ENCODE data around the gene WDSUB1.

Gene WDSUB1

GRCh38 chr2:159286709-159287441 lies 372 bp upstream of the WDSUB1 start:
- peak; percentile 97 for DNase-seq (ENCODE audit: low read depth)
- TF ChIP-seq CTCF (IDR thresholded peaks at IDR 0.05; ENCODE audit: low read depth, low read length) (no peak), MYC (IDR thresholded peaks at IDR 0.05; ENCODE audit: low read depth, low read length) (peak; percentile 63), POLR2A (IDR thresholded peaks at IDR 0.05; ENCODE audit: extremely low read depth, insufficient read length) (peak; percentile 58), MAX (IDR thresholded peaks at IDR 0.05; ENCODE audit: low read depth, low read length) (peak; percentile 53)
- H3K4me3 ChIP-seq (ENCODE audit: low read depth, low read length): peak overlapping the region; percentile 73

- peak overlapping the region; percentile 74 for H3K4me3 ChIP-seq (ENCODE audit: low read depth, low read length)
Measured at GRCh38 chr2:159285433-159285832, 1.1 kb downstream of the WDSUB1 start.

GRCh38 chr2:159283529-159283928 lies 3.0 kb downstream of the WDSUB1 start:
- H3K4me3 ChIP-seq (ENCODE audit: low read depth, low read length): no peak overlapping the region
- DNase-seq (ENCODE audit: low read depth): no peak
- TF ChIP-seq MYC (IDR thresholded peaks at IDR 0.05; ENCODE audit: low read depth, low read length) (no peak), POLR2A (IDR thresholded peaks at IDR 0.05; ENCODE audit: extremely low read depth, insufficient read length) (no peak), MAX (IDR thresholded peaks at IDR 0.05; ENCODE audit: low read depth, low read length) (no peak), CTCF (IDR thresholded peaks at IDR 0.05; ENCODE audit: low read depth, low read length) (no peak)

More at GRCh38 chr2:159285433-159285832, 1.1 kb downstream of the WDSUB1 start:
- DNase-seq (ENCODE audit: low read depth): no peak
- TF ChIP-seq CTCF (IDR thresholded peaks at IDR 0.05; ENCODE audit: low read depth, low read length): no peak
- TF ChIP-seq MYC (IDR thresholded peaks at IDR 0.05; ENCODE audit: low read depth, low read length): no peak
- no peak for TF ChIP-seq MAX (IDR thresholded peaks at IDR 0.05; ENCODE audit: low read depth, low read length)
- TF ChIP-seq POLR2A (IDR thresholded peaks at IDR 0.05; ENCODE audit: extremely low read depth, insufficient read length): no peak

- DNase-seq (ENCODE audit: low read depth): no peak
- TF ChIP-seq MYC (IDR thresholded peaks at IDR 0.05; ENCODE audit: low read depth, low read length) (no peak), MAX (IDR thresholded peaks at IDR 0.05; ENCODE audit: low read depth, low read length) (no peak), CTCF (IDR thresholded peaks at IDR 0.05; ENCODE audit: low read depth, low read length) (no peak), POLR2A (IDR thresholded peaks at IDR 0.05; ENCODE audit: extremely low read depth, insufficient read length) (no peak)
- H3K4me3 ChIP-seq (ENCODE audit: low read depth, low read length): no peak overlapping the region
Measured at GRCh38 chr2:159281002-159281401, 5.5 kb downstream of the WDSUB1 start.

GRCh38 chr2:159279700-159280099 lies 6.8 kb downstream of the WDSUB1 start:
- DNase-seq (ENCODE audit: low read depth): no peak
- TF ChIP-seq POLR2A (IDR thresholded peaks at IDR 0.05; ENCODE audit: extremely low read depth, insufficient read length): no peak
- no peak for TF ChIP-seq MYC (IDR thresholded peaks at IDR 0.05; ENCODE audit: low read depth, low read length)
- no peak for TF ChIP-seq MAX (IDR thresholded peaks at IDR 0.05; ENCODE audit: low read depth, low read length)
- TF ChIP-seq CTCF (IDR thresholded peaks at IDR 0.05; ENCODE audit: low read depth, low read length): no peak
- H3K4me3 ChIP-seq (ENCODE audit: low read depth, low read length): no peak overlapping the region
